CD1c-positive myeloid dendritic cell (primary cell): ENCODE measurements around the gene PLCB4.

Source experiments
- DNase-seq: peaks from one replicate; pipeline ENCODE4 v3.0.0-alpha.2; 2016; ENCODE audit errors: extremely low spot score

Gene PLCB4

DNA sequence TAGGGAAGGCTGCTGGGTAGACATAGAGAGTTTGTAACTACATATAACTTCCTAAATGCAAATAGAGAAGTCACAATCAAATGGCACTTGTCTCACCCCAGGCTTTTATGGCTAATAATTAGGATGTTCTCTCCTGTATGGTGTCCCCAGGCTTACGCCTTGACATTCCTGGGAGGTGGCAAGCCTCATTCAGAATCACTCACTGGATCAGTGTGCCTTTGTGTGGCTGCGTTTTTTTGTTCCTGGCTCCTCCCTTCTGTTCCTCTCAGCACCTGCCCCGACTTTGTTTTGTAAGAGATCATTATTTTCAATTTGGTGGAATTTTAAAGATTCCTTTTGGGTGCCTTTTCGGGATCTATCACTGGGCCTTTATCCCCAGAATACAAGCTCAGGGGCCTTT lies 451.2 kb downstream of the PLCB4 start:
- peak; percentile 24 for DNase-seq

DNA sequence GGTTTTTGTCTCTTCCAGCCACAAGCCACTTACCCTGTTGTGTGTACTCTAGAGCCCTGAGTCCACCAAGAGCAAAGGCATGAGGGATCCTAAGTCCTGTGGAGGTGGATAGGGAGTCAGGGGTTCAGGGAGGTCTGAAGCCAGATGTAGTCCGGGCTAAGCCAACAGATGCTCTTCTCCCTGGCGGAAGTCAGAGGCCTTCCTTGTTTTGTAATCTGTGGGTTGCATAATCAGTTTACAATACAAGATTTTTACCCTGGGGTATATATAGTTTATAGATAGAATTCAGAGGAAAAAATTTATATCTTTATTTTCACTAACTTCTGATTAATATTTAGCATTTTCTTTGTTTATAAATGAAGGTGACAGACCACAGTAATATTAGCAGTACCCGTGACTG lies 454.7 kb downstream of the PLCB4 start:
- DNase-seq = peak; percentile 41
